Inferior parietal cortex (tissue), 1 donor: ENCODE results near the gene ARL13A.
"Not testable (repeated sequence)": the region's sequence is repeated elsewhere in the genome, so short reads cannot be mapped to it uniquely, and the experiment has no call there.

Experiments used
- DNase-seq: peaks from one replicate; pipeline ENCODE4 v3.0.0-alpha.2; 2016; ENCODE audit errors: extremely low spot score

Gene ARL13A

GRCh38 chrX:100990139-100990538 is 20.6 kb downstream of the ARL13A start:
- no peak for DNase-seq

- no peak for DNase-seq
Measured at GRCh38 chrX:100994352-100995281, 25.1 kb downstream of the ARL13A start.

GRCh38 chrX:100995469-100995868 is 26.0 kb downstream of the ARL13A start:
- peak; percentile 23 for DNase-seq

GRCh38 chrX:100999451-100999850 is 29.9 kb downstream of the ARL13A start:
- DNase-seq, result no peak

- no peak for DNase-seq
Measured at GRCh38 chrX:101009090-101009489, 39.6 kb downstream of the ARL13A start.

GRCh38 chrX:101012031-101012430 is 42.5 kb downstream of the ARL13A start:
- not testable (repeated sequence) for DNase-seq

- no peak for DNase-seq
Measured at GRCh38 chrX:101022020-101022419, 52.5 kb downstream of the ARL13A start.

GRCh38 chrX:101025126-101025525 is 55.6 kb downstream of the ARL13A start:
- no peak for DNase-seq

- DNase-seq, result no peak
Measured at GRCh38 chrX:101028562-101028961, 59.1 kb downstream of the ARL13A start.

GRCh38 chrX:101029665-101030064 is 60.2 kb downstream of the ARL13A start:
- no peak for DNase-seq

GRCh38 chrX:101037231-101037630 is 67.7 kb downstream of the ARL13A start:
- DNase-seq, result no peak

GRCh38 chrX:101040197-101040596 is 70.7 kb downstream of the ARL13A start:
- no peak for DNase-seq
